ENCODE results near the gene CTNNBIP1.

DNA sequence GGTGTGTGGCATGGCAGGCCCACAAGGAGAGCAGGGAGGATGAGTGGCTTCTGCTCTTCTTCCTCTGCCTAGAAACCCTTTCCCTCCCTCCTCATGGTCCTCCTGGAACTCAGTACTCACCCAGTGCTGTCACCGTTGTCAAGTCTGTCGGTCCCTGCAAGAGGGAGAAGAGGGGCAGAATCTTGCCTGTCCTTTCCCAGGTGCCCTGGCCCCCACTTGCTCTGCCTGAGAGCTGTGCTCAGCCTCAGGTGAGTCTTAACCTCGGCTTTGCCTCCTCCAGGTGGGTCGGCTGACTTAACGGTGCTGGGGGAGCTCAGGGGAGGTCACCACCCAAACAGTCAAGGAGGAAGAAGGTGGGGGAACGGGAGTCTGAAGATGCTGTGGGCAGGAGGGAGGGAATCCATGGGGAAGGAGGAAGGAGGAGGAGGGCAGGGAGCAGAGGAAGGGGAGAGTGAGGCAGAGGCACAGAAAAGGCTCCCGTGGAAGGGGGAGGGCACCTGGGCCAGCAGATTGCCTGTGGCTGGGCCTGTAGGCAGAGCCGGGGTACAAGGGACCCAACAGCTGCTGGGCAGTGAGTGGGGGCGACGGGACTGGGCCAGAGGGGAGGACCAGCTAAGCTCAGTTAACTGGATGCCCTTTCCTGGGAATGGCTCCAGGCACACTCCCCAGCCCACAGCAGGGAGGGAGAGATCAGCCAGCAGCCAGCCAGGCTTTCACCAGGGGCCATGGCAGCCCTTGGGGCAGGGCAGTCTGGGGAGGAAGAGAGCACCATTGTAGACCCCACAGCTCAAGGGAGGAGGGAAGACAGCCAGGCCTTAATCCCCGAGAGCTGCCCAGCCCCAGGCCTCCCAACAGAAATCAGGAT lies 26.3 kb downstream of the CTNNBIP1 start:
- TF ChIP-seq, protein P1, sequence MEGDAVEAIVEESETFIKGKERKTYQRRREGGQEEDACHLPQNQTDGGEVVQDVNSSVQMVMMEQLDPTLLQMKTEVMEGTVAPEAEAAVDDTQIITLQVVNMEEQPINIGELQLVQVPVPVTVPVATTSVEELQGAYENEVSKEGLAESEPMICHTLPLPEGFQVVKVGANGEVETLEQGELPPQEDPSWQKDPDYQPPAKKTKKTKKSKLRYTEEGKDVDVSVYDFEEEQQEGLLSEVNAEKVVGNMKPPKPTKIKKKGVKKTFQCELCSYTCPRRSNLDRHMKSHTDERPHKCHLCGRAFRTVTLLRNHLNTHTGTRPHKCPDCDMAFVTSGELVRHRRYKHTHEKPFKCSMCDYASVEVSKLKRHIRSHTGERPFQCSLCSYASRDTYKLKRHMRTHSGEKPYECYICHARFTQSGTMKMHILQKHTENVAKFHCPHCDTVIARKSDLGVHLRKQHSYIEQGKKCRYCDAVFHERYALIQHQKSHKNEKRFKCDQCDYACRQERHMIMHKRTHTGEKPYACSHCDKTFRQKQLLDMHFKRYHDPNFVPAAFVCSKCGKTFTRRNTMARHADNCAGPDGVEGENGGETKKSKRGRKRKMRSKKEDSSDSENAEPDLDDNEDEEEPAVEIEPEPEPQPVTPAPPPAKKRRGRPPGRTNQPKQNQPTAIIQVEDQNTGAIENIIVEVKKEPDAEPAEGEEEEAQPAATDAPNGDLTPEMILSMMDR (IDR thresholded peaks at IDR 0.05; ENCODE audit: low read length), result no peak
- TF ChIP-seq EZH2 (IDR thresholded peaks at IDR 0.05; ENCODE audit: borderline replicate concordance, low read length), result no peak
